ENCODE data around the gene SLC39A2. TPM values are rescaled to one million over a fixed set of nuclear protein-coding genes. Genes with fewer than 3 reads are reported as not detected.

The SLC39A2 gene
- total RNA-seq, 2 donors from 2014 or later = 1.7 to 20.1 TPM

- H3K27ac ChIP-seq = no peak overlapping the region
- H3K4me1 ChIP-seq (replicated peaks) = peaks cover 4% of the 10 kb centered on the region
- no peak for TF ChIP-seq POLR2AphosphoS5 (IDR thresholded peaks at IDR 0.05)
- TF ChIP-seq POLR2A (IDR thresholded peaks at IDR 0.05) = no peak
- no peak for TF ChIP-seq CTCF (IDR thresholded peaks at IDR 0.05)
- H3K27me3 ChIP-seq (replicated peaks; ENCODE audit: insufficient read depth) = no peaks in the 10 kb centered on the region
- whole genome bisulfite sequencing = 57% methylated on average over 1 of the region's 1 CpG
- no peak overlapping the region for H3K4me3 ChIP-seq
- no peak for DNase-seq (ENCODE audit: low spot score)
- H3K9me3 ChIP-seq = no peaks in the 10 kb centered on the region
- peaks cover 0 to 5% of the 10 kb centered on the region in 2 donors for H3K36me3 ChIP-seq
- intact Hi-C loops (cut with DNase I) = loop anchor here (5.0 kb wide), 1 partner anchor 73 kb away; no protein-coding TSS in a partner anchor
Measured at GRCh38 chr14:21019366-21019765, 20.3 kb downstream of the SLC39A2 start.

- peak; percentile 38 for DNase-seq (ENCODE audit: low spot score)
- 75% methylated on average over 5 of the region's 5 CpGs for WGBS
- H3K9me3 ChIP-seq = no peaks in the 10 kb centered on the region
- intact Hi-C loops (cut with DNase I) = no loop called here
- H3K36me3 ChIP-seq = peaks cover 0 to 5% of the 10 kb centered on the region in 2 donors
- no peaks in the 10 kb centered on the region for H3K27me3 ChIP-seq (replicated peaks; ENCODE audit: insufficient read depth)
- no peak overlapping the region for H3K4me3 ChIP-seq
- H3K27ac ChIP-seq = peak overlapping the region; percentile 87 to 95
- TF ChIP-seq POLR2A (IDR thresholded peaks at IDR 0.05) (no peak), CTCF (IDR thresholded peaks at IDR 0.05) (no peak), POLR2AphosphoS5 (IDR thresholded peaks at IDR 0.05) (peak; percentile 80)
- peaks cover 4% of the 10 kb centered on the region for H3K4me1 ChIP-seq (replicated peaks)
Measured at GRCh38 chr14:21020977-21021545, 22.0 kb downstream of the SLC39A2 start.

GRCh38 chr14:21022686-21023085 is 23.6 kb downstream of the SLC39A2 start:
- no peak overlapping the region for H3K4me3 ChIP-seq
- peaks cover 4% of the 10 kb centered on the region for H3K4me1 ChIP-seq (replicated peaks)
- H3K27me3 ChIP-seq (replicated peaks; ENCODE audit: insufficient read depth) = no peaks in the 10 kb centered on the region
- WGBS = 52% methylated on average over 5 of the region's 5 CpGs
- peak overlapping the region; percentile 87 to 95 for H3K27ac ChIP-seq
- intact Hi-C loops (cut with DNase I) = no loop called here
- H3K36me3 ChIP-seq = no peaks in the 10 kb centered on the region
- DNase-seq (ENCODE audit: low spot score) = no peak
- no peak for TF ChIP-seq CTCF (IDR thresholded peaks at IDR 0.05)
- TF ChIP-seq POLR2A (IDR thresholded peaks at IDR 0.05) = no peak
- no peak for TF ChIP-seq POLR2AphosphoS5 (IDR thresholded peaks at IDR 0.05)
- H3K9me3 ChIP-seq = no peaks in the 10 kb centered on the region

- H3K4me1 ChIP-seq (replicated peaks) = peaks cover 4% of the 10 kb centered on the region
- no peak for TF ChIP-seq CTCF (IDR thresholded peaks at IDR 0.05)
- peak overlapping the region in 1 of 2 donors; percentile 84 for H3K4me3 ChIP-seq
- H3K27ac ChIP-seq = peak overlapping the region; percentile 87 to 95
- H3K36me3 ChIP-seq = no peaks in the 10 kb centered on the region
- H3K27me3 ChIP-seq (replicated peaks; ENCODE audit: insufficient read depth) = no peaks in the 10 kb centered on the region
- intact Hi-C loops (cut with DNase I) = no loop called here
- WGBS = 43% methylated on average over 7 of the region's 7 CpGs
- DNase-seq (ENCODE audit: low spot score) = no peak
- H3K9me3 ChIP-seq = no peaks in the 10 kb centered on the region
Measured at GRCh38 chr14:21023174-21023573, 24.1 kb downstream of the SLC39A2 start.
